GM19328 (cell line): ENCODE results near the gene BDKRB2.

Experiments
- ATAC-seq: cut with Tn5 transposase; IDR thresholded peaks from one replicate; pipeline ENCODE4 v1.9.1; 2021; ENCODE audit warnings: mild to moderate bottlenecking, moderate library complexity; ENCODE audit not compliant: unreplicated experiment

Gene BDKRB2

DNA sequence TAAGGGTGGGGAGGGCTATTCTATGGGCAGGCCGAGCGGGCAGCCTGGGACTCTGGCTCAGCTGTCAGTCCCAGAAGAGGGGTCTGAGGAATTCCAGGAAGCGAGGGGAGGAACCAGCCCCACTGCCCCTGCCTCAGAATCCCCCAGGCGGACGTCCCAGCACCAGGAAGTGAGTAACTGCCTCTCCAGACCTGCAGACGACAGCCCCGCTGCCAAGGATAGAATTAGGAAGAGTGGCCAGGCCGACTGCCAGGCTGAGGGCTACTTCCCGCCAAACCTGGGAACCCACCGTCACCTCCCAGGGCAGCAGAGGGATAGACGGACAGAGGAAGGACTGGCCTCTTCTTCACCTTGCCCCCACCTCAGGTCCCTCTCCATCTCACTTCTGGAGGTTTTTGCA is 6.7 kb upstream of the BDKRB2 start:
- no peak for ATAC-seq

DNA sequence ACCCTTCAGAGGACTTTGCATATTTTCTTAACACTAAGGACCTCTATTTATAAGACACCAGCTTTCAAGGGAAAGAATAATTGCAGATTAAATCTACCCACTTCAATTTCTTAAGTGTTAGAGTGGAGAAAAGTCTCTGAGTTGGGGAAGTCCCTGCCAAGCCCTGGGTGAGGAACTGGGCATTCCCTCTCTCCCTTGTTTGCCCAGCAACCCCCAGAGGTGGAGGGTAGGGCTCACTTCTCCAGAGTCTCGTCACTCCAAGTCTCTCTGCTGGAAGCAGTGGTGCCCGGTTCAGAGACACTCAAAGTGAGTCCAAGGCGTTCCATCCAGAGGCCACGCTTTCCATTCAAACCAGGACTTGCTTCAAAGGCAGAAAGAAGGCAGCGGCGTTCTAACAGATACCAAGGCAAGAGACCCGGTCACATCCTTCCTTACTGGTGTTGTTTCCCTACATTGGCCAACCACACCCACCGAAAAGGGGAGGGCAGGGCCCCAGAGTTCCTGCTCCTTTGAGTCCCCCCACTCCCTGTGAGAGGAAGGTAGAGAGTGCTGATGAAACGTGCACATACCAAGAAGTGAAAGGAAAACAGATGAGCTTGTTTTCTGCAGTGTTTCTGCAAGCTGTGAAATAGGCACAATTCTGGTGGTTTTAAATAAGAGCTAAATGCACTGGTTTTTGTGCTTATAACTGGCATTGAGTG is 6.1 kb upstream of the BDKRB2 start:
- no peak for ATAC-seq

DNA sequence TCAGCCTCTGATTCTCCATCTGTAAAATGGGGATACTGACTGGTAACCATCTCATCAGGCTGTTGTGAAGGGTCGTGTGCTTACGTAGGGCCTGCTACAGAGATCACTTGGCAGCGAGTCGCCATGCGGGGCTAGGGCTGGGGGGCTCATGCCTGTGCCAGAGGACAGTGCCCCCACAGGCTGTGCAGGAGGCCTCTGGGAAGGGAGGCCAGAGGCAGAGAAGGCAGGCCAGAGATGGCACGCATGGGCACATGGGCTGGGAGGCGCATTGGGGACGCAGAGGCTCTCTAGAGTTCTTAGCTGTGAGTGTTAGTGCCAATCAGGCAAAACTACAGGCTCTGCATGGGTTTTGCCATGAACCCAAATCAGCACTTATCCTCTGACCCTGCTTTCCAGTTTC is 3.5 kb upstream of the BDKRB2 start:
- ATAC-seq = no peak

DNA sequence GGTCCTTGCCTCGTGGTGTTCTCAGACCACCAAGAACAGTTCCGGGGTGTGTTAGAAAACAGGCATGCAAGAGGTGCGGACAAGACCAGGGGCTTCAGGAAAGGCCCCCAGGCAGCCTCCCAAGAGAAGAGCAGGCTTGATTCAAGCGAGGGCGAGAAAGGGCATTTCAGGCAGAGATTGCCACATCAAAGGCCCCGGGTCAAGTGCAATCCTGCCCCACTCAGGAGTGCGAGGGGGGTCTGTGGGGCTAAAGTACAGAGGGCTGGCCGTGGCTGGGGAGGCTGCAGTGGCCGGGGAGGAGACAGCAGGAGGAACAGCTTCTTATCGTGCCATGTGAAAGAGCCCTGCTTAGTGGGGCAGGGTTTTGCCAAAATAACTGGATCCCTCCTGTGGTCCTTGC is 2.7 kb upstream of the BDKRB2 start:
- ATAC-seq = no peak

DNA sequence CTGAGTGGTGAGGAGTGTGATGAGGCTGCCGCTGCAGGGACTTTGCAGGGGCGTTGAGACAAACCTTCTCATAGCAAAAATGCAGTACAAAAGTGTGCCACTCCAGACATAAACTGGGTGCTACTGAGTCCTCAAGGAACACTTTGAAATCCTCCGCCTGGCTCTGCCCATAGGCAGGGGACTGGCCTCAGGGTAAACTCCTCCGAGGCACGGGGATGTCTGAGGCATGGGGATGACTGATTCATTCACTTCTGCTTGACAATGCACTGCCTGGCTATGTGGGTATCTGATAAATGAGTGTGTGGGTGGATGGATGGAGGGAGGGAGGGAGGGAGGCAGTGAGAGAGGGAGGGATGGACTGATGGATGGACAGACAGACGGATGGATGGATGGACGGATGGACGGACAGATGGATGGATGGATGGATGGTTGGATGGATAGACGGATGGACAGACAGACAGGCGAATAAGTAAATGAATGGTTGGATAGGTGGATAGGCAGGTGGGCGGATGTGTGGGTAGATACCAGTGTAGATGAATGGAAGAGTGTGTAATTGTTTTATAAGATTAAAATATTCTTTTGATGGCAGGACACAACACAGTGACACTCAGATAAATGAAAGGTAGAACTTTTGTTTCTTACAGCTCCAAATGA is 2.1 kb upstream of the BDKRB2 start:
- no peak for ATAC-seq

DNA sequence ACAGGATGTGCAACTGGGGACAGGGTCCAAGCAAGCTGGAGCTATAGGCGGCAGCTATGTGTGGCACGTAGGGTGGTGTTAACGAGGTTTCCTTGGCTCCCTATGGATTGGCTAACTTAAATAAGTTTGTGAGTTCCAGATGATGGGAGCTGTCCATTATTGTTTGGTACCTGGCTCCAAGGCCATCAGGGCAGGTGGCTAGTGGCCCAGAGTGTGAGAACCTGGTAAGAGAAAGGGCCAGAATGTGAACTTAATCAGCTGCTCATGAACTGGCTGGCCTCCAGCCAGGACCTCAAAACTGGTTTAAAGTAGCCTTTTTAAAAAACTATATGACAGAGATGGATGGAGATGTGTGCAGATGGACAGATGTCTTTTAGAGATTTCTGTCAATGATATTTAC is 1.5 kb upstream of the BDKRB2 start:
- ATAC-seq = no peak

DNA sequence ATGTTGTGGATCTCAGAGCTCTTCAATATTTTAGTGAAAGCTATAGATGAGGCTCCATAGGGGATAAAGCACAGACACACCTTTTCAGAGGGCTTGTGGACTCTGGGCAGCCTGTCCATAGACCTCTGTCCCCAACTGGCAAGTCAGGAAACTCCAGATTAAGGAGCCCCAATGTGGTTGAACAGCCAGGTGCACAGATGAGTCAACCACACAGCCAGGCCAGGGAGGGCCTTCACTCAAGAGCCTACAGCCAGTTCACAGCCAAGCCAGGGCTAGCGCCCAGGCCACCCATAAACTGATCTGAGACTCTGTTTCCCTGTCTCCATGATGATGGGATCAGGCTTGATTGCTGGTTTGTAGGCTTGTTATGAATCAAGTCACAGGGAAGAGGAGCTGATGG is 1.0 kb upstream of the BDKRB2 start:
- ATAC-seq = no peak

DNA sequence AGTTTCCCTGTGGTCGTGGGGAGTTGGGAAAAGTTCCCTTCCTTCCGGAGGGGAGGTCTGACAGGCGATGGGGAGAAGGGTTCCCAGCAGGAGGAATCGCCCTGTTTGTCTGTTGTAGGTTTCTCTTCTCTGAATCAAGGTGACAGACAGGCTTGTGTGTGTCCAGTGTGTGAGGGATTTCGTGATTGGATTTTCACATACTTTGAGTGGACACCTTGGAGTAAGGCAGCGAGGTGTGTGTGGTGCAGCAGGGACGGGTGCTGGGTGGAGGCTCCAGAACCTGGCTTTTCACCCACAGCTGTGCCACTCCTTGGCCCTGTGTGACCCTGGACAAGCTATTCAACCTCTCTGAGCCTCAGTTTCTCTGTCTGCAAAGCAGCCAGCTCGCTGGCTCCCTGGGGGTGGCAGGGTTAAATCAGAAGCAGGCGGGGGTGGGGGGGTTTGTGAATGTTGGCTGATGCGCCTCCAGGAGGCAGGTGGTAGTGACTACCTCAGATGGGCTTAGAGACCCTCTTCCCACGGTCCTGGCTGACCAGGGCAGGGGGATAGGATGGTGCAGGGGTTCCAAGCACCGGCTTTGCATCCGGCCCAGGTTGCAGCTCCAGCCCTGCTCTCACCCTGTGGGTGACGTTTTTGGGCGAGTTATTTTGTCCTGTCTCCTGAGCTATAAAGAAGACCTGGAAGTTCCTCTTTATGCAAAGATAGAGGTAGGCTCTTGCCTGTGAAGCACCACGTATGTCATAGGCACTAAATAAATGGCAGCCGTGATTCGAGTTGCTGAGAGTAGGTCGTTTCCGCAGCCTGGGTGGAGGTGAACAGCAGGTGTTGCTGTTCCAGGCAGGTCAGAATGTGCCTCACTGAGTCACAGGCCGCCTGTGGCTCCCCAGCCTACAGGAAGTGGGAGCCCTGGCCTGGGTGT is 679 bp downstream of the BDKRB2 start:
- no peak for ATAC-seq

DNA sequence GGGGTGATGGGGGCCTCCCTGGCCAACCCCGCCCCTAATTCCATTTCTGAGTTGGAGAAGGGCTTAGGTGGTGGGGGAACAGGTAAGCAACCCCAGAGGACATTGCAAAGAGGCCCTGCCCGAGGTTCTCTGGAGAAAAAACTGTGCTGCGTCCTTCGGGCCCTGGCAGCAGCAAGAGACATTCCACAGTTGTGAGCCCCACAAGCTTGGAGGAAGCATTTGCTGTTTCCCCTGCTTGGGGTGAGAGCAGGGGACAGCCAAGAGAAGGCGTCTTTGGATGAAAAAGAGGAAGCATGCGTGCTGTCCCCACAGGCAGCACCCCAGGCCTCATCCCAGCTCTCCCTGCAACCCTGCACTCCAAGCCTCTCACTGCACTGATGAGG is 1.3 kb downstream of the BDKRB2 start:
- no peak for ATAC-seq

DNA sequence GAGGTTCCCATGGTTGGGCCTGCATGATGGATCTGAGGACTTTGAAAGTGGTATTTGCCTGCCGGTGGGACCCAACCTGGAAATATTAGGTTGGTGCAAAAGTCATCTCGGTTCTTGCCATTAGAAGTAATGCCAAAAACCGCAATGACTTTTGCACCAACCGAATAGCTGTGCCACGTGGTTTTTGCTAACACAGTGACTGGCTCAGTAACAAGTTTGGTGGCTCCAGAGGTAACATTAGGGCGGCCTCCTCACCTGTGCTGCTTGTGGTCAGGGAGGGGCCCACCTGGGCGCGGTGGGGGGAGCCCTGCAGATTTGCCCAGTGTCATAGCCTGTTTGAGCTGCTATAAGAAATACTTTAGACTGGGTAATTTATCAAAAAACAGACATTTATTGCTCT is 1.8 kb downstream of the BDKRB2 start:
- no peak for ATAC-seq

DNA sequence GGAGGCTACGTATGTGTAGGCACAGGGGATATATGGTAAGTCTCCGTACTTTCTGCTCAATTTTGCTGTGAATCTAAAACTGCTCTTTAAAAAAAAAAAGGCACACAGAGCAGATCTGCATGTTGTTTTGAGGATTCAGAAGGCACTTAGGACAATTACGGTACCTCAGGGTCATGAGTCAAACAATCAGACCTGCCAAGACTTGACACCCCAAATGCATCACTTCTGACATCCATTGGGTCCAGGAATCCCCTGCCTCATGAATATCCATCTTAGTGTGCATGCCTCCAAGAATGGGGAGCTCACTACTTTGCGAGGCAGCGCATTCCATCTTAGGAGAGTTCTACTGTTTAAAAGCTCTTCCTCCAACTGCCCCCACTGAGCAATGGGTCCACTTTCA is 3.0 kb downstream of the BDKRB2 start:
- ATAC-seq = no peak

DNA sequence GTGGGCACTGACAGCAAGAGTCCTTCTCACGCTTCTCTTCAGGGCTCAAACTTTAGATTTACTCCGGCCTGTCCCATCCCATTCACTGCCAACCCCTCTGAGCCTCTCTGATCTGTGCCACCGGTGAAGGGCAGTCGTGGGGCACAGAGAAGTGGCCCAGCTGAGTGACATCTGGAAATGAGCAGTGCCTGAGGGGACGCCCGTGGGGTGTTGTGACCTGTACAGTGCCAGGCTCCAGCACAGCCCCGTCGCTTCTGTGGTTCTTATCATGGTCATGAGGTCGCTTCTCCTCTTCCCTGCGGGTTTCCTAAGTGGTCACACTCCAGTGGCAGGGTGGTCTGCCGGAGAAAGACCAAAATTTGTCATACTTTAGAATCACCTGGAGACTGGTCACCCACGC is 4.1 kb downstream of the BDKRB2 start:
- ATAC-seq = no peak

DNA sequence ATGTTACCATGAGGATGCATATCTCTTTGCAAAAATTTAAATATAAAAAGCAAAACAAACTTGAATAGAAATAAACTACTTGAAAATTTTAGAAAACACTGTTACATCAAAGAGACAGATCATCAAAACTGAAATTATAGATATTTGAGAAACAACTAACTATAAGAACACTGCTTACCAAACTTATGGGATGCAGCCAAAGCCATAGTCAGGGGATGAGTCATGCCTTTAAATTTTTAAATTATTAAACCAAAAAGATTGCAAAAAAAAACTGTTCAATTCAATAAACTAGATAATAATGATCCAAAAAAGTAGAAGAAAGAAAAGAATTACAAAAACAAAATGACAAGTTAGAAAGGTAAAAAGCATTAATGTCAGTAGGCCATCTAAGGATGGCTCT is 7.5 kb downstream of the BDKRB2 start:
- ATAC-seq = no peak

DNA sequence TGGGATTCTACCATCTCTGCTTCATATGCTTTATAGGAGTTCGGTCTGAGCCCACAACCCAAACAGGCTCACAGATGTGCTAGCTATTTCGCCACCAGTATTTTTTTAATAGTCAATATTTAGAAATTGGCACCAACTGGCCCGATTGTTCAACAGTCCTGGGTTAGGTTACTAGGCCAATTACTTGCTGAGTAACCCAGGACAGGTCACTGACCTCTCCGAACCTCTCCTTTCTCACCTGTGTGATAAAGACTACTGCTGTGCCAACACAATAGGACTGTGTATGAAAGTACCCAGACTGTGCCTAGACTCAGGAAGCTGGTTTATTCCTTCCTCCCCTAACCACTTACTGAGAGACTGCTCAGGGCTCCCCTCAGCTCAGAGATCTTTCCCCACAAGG is 8.3 kb downstream of the BDKRB2 start:
- ATAC-seq = no peak

DNA sequence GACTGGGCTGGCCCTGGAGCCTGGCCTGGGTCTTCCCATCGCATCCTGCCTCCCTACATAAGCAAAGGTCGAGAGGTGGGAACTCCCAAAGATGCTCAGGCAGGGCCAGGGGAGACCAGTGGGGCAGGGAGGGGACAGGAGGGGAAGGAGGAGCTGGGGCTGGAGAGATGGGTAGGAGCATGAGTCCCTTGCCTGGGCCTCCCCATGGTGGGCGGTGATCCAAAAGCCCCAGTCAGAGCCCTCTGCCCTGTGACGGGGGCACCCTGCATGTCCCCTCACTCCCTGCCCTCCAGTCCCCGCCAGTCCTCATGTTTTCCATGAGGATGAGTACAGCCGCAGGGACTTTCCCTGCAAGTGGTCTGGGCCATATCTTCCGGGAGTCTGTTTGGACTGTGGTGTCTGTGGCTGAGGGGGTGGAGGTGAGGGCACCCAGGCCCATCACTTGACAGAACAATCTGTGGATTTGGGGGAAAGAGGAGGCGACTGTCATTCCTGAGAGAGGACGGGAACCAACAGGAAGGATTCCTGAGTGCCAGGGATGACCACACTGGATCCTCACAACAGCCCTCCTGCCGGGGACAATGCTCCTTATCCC is 9.3 kb downstream of the BDKRB2 start:
- ATAC-seq = no peak

DNA sequence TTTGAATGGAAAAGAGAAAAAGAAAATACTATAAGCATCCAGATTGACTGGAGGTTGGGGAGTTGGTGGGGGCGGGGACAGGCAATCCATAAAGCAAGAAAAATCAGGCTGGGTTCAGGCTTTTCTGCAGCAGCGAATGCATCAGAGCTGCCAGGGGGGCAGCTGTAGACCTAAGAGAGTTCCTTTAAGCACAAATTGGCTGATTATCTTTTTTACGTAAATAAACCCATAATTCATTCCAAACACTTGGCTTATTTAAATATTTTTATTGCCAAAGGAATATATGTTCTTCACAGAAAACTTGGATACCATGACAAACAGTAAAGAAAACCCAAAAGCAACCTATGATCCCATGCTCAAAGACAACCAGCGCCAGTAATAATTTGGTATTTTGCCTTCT is 10.2 kb downstream of the BDKRB2 start:
- no peak for ATAC-seq

DNA sequence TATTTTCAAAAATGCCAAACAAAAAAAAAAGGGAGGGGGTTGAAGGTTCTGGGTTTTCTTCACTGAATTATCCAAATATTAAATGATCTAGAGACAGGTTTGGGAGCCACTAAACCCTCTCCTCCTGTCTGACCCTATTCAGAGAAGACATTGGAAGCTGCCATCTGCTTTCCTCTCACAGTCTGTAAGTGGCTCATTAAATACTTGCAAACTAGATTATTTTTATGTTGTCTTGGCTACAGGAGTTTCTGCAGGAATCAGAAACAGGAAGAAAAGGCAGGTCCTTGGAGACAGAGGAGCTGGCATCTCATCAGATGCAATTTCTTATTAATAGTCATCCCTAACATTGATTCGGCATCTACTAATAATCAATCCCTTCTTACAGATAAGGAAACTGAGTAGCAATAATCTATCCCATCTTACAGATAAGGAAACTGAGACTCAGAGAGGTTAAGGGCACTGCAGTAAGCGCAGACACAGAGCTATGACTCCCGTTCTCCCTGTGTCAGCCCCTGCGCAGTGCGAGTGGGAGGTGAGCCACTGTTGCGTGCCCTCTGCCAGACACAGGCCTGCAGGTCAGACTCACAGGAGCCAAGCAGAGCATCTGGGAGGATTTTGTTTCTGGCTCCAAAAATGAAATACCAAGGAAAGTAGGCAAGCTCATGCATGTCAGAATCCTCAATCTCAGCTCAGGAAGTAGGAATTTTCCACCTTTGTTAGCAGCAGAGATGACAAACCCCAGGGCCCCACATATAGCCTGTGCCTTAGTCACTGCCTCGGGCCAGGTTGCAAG is 11.0 kb downstream of the BDKRB2 start:
- ATAC-seq = no peak

DNA sequence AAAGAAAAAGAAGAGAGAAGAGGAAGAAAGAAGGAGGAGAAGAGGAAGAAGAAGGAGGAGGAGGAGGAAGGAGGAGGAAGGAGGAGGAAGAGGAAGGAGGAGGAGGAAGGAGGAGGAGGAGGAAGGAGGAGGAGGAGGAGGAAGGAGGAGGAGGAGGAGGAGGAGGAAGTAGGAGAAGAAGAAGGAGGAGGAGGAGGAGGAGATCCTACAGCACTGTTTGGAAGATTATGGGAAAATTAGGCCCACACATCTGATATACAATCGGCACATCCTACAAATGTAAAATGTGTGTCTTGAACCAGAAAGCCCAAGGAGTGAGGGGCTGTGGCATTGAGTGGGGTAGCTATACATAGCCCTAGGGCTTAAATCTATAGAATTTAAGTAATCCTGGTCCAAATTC is 12.0 kb downstream of the BDKRB2 start:
- ATAC-seq = no peak

DNA sequence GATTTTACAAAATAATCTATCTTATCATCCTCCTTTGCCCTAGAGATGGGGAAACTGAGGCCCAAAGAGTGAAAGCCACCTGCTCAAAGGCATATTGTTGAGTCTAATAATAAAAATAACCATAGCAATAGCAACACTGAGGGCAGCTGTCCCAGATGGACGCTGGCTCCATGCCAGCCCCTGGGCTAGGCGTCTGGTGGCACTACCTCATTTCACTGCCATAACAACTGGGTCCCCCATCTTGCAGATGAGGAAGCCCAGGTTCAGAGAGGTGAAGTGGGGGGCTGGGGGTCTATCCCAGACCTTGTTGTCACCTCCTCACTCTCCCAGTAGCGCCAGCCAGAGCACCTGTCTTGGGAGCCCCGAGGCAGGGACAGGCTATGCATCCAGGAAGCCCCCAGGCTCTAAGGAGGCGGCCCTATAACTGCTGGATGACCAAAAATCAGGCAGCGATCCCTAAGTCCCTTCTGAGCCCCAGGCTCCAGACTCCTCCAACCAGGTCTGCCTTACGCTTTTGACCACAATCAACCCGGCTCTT is 12.8 kb downstream of the BDKRB2 start:
- ATAC-seq = no peak

DNA sequence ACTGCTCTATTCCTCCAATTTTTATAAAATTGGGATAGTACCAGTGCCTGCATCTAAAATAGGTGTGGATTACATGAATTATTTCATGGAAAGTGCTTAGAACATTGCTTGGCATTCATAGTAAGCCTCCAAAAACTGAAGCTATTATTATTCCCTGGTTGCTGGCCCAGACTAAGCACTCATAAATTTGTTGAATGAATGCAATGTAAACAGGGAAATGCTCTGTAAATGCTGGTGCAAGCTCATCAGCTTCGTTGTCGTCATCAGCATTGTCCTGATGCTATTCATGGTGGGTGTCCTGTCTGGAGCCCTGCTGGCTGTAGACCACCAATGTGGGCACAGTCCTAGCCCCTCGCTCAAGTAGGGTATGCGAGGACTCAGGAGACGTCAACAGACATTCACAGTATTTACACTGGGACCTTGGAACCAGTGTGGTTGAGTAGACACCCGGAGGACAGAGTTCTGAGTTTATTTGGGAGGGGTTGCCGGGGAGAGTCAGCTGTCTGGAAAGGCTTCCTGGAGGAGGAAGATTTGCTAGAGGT is 16.5 kb downstream of the BDKRB2 start:
- no peak for ATAC-seq
